IPS-NIHi7 (cell line): ENCODE data around the gene KRT2.
"Not testable (repeated sequence)": the region's sequence is repeated elsewhere in the genome, so short reads cannot be mapped to it uniquely, and the experiment has no call there.

Source experiments
- DNase-seq: peaks from one replicate; pipeline ENCODE4 v3.0.0; 2012; ENCODE audit warnings: mixed read lengths; ENCODE audit errors: extremely low spot score

The KRT2 gene

DNA sequence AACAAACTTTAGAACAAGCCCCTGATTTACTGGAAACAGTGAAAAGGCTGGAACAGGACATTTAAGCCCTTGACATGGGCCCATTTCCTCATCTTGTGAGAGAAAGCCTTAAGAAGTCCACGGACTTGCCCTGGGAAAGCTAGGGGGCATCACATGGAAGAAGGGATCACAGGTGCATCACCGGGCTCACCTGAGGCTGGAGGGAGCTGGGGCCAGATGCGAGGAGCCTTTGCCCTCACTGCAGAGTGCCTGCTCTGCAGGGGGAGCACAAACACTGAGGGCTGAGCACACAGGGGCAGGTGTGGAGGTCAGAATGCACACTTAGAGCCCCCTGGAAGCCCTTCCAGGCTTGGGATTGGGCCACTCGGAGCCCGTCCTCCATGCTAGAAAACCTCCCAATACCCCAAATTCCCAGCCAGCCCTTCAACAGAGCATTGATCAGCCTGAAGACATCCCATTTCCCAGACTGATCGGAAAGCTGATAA lies 33.4 kb upstream of the KRT2 start:
- no peak for DNase-seq

DNA sequence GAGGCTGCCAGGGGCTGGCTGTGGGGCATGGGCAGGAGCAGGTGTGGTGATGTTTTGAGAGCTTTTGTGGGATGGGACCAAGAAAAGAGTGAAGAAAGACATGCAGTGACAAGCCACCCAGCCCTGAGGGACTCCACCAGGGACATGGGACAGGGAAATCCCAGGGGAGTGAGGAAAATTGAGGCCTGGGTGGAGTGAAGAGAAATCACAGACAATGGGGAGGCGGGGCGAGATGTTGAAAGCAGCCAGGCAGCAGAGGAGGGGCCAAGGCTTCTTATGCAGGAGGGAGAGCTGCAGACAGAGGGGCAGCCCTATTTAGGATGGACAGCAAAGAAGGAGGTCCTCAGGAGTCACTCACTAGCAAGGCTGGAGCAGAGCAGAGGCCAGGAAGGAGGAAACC lies 32.4 kb upstream of the KRT2 start:
- no peak for DNase-seq

DNA sequence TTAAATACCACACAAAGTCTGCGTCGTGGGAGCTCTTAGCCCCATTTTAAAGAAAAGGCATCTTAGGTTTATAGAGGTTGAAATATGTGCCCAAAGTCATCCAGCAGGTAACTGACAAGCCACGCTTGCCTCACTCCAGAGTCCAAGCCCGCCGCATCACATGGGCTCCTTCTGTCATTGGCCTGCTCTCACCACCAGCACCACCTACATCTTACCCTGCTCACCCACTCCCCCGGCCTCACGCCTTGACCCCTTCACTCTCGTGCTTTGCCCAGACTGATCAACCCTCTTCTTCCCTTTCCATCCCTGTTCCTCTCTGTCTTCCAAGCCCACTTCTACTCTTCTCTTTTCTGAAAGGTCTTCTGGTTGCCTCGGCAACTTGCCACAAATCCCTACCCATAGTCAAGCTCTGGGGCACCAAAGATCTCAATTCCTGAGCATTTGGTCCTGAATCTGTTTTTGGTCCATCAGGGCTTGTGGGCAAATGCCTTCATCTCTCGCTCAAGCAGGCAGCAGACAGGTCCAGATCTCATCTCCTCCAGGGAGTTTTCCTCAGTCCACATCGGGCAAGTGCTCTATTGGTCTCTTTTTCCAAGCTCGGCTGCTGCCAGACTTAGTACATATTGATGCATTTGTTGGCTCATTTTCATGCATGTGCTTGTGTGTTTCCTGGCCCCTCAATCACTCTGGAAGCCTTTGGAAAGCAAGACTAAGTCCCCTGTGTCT lies 31.7 kb upstream of the KRT2 start:
- DNase-seq: no peak

DNA sequence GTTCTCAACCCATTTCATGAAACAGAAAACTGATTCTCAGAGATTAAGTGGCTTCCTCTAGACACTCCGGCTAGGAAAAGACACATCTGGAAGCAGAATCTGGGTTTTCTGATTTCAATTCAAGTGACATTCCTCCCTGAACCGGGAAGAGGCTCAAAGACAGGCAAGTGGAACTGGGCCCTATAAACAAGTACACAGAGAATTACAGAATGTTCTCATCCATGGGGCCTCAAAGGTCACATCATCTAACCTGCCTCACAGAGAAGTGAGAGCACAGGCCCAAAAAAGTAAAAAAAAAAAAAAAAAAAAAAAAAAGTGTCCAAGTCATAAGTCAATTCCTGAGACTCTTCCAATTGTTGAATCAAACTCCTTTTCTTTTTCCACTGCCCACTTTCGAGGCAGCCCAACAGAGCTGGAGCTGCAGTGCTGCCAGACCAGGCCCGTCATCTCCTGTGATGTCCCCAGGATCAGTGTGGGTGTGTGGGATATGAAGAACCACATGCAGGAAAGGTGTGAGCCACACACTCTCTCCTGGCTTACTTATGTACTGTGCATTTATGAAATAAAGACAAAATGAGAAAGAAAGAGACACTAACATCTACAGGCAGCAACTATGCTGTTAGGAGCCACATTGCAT lies 31.0 kb upstream of the KRT2 start:
- no peak for DNase-seq

DNA sequence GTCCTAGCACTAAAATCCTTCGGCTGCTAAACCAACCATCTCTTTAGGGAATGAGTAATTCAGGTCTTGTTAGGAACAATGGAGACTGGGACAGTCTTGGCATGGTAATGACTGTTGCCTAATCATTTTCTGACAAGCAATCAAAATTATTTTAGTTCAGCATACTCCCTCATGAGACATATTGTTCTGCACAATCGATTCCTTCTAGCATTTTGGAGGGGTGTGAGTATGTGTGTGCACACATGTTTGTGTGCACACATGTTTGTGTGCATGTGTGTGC lies 30.3 kb upstream of the KRT2 start:
- DNase-seq: no peak

DNA sequence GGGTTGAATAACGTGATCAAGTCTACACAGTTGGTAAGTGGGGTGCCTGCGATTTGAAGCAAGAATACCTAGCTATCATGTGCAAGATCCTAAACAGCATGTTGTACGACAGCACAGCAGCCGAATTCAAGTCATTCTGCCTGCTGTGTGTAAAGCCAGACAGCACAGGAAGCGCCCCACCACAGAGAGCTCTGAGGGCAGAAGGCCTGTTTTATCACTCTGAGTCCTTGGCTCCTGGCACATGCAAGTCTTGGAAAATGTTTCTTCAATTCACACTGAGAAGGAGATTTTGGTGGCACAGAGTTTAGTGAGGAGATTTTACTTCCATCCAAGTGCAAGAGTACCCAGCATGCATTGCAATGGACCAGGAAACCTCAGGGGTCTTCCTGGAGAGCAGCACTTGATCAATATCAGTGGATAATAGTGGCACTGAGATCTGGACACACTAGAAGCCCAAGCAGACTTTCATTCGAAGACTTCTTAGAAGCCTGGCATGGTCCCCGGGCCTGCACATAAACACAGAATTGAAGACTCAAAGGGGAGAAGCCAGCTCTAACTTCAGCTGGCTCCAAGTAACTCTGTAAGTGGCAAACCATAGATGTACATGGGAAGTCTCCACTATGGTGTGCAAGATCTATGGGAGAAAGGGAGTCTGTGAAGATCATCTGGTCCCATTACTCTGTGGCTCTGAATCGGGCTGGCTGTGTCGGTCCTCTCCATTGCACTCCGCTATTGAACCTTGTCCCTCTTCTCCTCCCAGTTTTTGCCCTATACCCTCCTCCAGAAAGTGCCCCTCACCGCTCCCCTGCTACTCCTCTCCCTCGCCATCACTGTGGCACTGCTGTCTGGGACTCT lies 29.7 kb upstream of the KRT2 start:
- no peak for DNase-seq

DNA sequence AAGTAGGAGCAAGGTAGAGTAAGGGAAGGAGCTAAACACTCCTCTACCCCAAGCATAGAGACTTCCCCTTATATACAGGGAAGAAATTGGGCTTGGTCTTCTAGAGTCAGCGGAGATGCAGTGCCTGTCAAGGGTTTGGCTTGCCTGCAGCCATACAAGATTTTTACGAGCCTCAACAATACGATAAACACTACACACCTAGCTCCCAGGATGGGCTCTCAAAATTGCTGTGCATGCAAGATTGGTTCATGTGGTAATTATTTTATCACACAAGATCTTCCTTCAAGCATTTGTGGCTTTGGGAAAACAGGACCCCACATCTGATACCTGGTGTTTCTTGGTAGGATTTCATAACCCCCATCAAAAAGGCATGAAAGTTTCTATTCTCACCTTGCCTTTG lies 28.4 kb upstream of the KRT2 start, which contains the start of gene KRT1:
Gene KRT1 (minus strand): TSS at position 45 of the 400 bp plus-strand sequence. CDS start 59 bp downstream, outside the sequence.
- no peak for DNase-seq

DNA sequence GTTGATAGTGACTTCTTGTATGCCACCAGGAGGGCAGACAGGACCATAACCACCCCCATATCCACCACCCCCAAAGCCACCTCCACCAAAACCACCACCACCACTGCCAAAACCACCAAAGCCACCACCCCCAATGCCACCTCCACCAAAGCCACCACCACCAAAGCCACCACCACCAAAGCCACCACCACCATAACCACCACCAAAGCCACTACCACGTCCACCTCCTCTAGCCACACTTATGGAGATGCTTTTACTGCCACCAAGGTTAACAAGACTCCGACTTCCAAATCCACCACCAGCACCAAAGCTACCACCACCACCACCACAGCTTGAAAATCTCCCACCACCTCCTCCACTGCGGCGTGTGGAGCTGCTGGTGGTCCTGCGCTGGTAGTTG lies 27.9 kb upstream of the KRT2 start:
- DNase-seq: no peak

DNA sequence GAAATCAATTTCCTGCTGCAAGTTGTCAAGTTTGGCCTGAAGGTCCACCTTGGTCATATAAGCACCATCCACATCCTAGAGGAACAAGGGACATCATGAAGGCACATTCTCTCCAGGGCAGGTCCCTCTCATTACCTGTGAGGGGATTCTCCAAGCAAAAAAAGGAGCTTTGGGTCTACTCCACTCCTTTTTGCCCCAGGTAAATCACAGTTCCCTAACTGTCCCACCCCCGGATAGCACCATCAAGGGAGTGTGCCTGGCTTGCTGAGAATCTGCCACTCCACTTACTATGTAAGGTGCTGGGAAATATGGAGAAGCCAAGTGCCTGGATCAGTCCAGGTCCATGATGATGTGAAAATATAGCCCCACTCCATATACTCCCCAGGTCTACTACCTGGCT lies 25.7 kb upstream of the KRT2 start:
- no peak for DNase-seq

DNA sequence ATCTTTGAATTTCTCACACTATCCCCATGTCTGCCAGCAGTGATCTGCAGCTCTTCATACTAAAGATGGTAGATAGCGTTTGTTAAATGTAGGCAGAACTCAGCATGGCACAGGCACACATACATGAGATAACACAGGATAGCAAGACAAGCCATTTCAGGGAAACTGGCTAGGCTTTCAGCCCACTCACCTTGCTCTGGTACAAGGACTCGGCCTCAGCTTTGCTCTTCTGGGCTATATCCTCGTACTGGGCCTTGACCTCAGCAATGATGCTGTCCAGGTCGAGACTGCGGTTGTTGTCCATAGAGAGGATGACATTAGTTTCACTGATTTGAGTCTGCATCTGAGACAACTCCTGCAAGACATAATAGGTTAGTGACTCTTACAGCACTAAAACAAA lies 25.1 kb upstream of the KRT2 start:
- no peak for DNase-seq

DNA sequence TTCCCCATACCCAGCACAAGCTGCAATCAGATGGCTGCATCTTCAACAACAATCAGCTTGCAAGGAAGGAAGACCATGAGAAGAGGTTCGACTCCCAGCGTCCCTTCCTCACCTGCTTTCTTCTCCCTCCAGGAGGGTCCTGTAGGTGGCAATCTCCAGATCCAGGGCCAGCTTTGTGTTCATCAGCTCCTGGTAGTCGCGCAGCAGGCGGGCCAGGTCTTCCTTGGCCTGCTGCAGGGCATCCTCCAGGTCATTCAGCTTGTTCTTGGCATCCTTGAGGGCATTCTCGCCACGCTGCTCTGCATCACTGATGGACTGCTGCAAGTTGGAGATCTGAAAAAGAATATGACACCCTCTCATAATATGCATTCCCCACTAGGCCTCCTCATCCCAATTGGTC lies 24.2 kb upstream of the KRT2 start:
- no peak for DNase-seq

DNA sequence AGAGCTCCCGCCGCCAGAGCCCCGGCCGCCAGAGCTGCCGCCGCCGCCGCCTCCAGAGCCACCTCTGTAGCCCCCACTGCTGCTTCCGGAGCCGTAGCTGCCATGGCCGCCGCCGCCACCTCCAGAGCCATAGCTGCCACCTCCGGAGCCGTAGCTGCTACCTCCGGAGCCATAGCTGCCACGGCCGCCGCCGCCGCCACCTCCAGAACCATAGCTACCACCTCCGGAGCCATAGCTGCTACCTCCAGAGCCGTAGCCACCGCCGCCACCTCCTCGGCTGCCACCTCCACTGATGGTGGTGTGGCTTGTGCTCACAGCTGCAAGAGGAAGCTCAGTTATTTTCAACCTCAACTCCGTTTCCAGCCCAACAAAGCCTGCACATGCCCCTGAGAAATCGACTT lies 23.3 kb upstream of the KRT2 start:
- no peak for DNase-seq

DNA sequence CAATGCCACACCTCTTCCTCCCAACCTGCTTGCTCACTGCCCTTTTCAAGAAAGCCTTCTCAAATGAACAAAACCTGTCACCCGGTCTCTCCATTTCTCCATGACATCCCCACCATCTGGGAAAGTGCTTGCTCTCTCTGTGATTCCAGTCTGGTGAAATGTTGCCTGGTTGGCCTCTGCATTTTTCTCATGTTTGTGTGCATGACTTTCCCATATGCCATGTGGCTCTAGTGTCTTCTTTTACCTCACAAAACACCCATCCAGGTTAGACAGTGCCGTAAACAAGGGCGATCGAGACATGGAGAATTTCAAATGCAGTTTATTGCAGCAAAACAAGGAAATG lies 22.4 kb upstream of the KRT2 start:
- DNase-seq: no peak

DNA sequence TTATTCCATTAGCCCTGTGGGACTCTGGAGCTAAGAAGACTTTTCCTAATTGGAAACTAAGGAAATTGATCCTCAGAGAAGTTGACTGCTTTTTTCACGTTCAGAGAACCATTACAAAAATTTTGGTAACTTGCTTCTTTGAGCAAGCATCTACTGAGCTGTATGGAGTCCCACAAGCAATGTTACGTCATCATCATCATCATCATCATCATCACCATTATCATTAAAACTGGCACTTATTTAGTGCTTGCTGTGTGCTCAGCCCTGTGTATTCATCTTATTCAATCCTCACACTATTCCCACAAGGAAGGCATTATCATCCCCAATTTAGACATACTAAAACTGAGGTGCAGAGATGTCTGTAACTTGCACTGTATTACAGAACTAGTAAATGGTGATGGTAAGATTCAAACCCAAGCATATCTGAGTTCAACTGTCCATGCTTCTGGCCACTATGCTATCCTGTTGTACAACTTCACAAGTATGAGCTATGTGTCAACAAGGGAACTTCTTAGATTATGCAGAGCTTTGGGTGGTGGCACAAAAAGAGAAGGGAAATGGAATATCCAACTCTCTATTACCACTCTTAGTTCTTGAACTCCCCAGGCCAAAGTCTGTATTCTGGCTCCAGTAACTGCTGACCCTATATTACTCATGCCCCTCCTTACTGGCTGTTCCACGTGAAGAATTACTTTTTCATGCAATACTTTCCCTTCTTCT lies 21.9 kb upstream of the KRT2 start:
- no peak for DNase-seq

DNA sequence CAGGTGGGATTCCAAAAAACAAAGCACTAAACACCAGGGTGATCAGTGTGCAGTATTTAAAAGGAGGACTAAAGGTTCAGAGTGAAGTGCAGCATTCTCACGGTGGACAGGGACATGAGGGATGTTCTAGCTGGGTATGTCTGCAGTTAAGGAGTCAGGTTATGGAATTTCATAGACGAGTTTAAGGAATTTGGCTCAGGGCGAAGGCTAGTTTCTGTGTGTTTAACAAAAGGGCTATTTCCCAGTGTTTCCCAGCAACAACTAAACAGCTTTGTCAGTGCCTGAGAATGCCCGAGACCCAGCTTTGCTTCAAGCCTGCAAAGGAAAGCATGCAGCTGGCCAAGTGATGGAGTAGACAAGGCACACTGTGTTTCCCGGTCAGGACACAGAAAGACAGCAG lies 21.2 kb upstream of the KRT2 start:
- no peak for DNase-seq

DNA sequence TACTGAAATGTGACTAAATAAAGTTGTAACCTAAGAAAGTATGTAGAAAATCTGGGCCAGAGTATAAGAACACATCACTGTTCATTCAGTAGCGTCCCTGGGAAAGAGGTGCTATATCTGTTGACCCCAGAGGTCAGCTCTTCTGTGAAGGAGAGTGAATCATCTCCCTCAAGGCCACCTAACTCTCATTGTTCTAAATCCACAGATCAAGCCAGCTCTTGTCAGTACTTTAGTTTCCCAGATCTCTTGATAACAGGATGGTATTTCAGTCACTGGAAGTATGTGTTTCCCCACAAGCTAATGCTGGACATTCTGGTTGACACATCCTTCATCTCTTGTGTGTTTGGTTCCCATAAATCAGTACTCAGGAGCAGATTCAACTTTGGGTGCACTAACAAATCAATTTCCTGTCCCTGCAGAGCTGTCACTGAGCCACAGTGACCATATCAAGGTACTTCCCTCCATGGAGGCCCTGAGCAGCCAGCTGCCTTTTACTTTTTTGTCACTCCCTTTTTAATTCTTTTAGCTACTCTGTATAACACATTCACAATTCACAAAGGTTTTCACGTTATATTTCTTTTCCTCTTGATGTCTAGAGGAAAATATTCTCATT lies 20.4 kb upstream of the KRT2 start:
- DNase-seq: no peak

DNA sequence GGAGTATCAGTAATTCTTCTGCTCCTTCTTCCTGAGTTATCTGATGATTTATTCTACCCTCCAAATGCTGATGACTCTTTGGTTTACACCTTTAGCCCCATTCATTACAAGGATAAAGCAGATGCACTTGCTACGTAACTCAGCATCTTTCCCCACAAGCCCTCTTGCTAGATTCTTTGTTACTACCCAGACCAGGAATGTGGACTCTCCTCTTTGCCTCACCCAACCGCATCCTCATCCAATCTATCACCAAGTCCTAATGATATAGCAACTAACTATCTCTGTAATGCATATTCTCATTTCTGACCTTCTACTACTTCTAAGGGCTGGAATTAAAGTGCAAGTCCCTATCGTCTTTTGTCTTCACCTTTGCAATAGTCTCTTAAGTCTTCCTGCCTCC lies 18.9 kb upstream of the KRT2 start:
- no peak for DNase-seq

DNA sequence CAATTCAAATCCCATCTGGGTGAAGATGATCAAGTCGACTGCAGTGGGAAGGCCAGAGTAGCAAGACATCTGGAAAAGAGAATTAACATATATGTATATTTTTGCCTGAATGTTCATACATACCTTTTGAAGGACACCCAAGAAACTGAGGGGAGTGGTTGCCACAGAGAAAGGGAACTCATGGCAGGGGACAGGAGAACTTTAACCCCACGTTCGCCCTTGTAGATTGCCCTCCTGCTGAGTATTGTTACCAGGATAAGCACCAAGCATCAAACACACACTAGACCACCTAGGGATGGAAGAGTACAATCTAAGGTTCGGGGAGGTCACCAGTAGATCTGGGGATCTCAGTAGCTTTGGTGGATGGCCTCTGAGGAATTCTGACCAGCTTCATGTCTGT lies 18.5 kb upstream of the KRT2 start:
- DNase-seq: no peak

DNA sequence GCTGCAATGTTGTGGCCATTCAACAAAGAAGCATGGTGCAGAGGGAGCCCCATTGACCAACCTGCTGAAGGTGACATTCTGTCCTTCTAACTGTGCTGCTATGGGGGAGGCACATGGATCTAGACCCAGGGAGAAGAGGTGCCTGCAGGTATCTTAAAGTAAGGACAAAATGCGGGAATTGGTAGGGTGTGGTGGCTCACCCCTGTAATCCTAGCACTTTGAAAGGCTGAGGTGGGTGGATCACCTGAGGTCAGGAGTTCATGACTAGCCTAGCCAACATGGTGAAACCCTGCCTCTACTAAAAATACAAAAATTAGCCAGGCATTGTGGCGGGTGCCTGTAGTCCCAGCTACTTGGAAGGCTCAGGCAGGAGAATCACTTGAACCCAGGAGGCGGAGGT lies 17.9 kb upstream of the KRT2 start:
- DNase-seq: not testable (repeated sequence)

DNA sequence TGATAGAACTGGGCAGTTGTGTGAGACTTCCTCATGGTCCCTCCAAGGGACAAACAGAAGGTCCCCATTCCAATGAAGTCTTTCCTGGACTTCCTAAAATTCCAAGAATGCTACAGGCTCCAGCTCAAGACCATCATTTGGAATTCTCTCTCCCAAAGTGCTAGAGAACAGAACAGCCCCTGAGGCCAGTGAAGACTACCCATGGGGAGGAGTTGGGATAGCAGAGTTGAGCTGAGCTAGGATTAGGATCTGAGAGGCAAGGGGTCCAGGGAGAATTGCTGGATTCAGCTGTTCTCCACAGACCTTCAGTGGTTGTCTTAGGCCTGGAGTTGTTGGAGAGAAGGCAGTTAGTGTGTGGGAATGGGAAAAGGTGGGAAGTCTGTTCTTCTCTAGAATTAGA lies 17.4 kb upstream of the KRT2 start:
- no peak for DNase-seq

DNA sequence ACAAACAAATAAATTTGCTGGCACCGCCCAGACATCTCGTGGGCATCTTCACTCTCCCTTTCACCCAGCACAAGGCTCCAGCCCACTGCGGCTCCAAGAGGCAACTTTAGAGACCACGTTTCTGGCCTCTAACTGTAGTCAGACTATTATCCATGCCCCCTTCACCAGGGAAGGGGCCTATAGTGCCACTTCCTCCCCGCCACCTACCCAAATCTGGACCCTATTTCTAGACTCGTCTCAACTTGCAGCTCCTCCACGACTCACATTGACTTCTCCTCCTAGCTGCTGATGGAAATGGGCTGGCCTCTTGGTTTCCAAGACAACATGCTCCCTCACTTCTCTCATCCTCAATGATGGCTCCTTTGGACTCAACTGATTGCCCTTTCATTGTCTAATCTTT lies 15.9 kb upstream of the KRT2 start:
- no peak for DNase-seq

DNA sequence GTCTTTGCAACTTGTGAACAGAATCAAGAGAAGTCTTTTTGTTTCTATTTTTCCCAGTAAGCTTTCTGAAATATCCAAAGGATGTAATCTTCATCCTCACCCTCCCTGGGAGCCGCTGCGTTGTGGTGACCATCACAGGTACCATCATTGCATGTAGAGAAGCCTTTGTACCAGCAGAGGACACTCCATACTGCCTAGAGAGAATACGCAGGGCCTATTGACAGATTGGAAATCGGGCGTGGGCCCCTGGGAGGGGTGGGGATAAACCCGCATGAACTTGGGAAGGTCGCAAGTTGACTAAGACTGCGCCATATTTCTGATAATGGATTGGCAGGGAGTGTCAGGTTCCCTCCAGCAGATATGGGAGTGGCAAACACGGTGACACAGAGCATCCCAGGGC lies 15.5 kb upstream of the KRT2 start:
- peak; percentile 53 for DNase-seq
